ENCODE results near the gene ZFP1.

DNA sequence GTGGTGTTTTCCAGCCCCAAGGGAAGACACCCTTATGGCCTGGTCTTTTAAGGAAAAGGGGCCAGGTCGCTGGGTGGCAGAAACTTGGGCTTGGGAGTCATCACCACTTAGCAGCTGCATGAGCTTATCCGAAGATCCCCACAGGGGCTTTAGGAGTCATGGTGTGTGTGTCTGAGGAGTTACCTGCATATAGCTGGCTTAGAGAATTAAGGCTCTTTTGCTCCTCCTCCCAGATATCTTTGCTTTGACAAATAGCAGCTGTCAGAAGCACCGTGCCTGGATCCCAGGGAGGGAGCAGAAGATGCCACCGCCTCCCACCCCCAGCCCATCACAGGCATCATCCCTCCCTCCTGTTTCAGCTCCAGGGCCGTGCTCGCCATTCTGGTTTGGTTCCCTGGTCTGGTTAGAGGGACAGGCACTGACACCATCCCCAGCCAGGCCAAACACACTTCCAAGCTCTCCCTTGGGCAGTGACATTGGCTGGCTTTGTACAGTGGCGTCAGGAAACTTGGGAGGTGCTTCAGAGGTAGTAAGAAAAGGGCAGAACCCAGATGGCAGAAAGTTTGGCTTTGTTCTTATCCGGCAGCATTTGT is 49.2 kb upstream of the ZFP1 start:
- TF ChIP-seq, protein P1, sequence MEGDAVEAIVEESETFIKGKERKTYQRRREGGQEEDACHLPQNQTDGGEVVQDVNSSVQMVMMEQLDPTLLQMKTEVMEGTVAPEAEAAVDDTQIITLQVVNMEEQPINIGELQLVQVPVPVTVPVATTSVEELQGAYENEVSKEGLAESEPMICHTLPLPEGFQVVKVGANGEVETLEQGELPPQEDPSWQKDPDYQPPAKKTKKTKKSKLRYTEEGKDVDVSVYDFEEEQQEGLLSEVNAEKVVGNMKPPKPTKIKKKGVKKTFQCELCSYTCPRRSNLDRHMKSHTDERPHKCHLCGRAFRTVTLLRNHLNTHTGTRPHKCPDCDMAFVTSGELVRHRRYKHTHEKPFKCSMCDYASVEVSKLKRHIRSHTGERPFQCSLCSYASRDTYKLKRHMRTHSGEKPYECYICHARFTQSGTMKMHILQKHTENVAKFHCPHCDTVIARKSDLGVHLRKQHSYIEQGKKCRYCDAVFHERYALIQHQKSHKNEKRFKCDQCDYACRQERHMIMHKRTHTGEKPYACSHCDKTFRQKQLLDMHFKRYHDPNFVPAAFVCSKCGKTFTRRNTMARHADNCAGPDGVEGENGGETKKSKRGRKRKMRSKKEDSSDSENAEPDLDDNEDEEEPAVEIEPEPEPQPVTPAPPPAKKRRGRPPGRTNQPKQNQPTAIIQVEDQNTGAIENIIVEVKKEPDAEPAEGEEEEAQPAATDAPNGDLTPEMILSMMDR (IDR thresholded peaks at IDR 0.05) = no peak
- TF ChIP-seq EP300 (IDR thresholded peaks at IDR 0.05) = no peak

Data from upper lobe of left lung (tissue), 4 donors.